Omental fat pad (tissue), 4 donors: ENCODE results near the gene GHRL. TPM values are rescaled to one million over a fixed set of nuclear protein-coding genes. Genes with fewer than 3 reads are reported as not detected.

Source experiments
- ATAC-seq: fragments of 150-250 bp; one replicate; pipeline ENCODE4 v1.9.1; 2016; ENCODE audit warnings: mild to moderate bottlenecking, moderate library complexity; ENCODE audit not compliant: low FRiP score
- DNase-seq: peaks from one replicate; pipeline ENCODE4 v3.0.0-alpha.2; 2019; ENCODE audit warnings: low spot score
- total RNA-seq, 4 donors: library from RNA; depleted of rRNA; stranded (reverse); fragments of >200 nt; gene quantifications; one replicate each; pipeline ENCODE4 v1.1.0, GENCODE V29; 2016
- TF ChIP-seq, protein P1 (sequence below), 3 donors: fragments of 450-650 bp; IDR thresholded peaks; one replicate each; pipeline ENCODE4 v1.5.1; 2016 to 2017; ENCODE audit warnings: antibody characterized with exemption in 3 of 3, mild to moderate bottlenecking in 3 of 3, moderate library complexity in 2 of 3

Gene GHRL
- total RNA-seq, 4 donors from 2014 or later: 7.3 TPM; not detected in 3

GRCh38 chr3:10285272-10286132 lies 7.2 kb downstream of the GHRL start:
- TF ChIP-seq, protein P1, sequence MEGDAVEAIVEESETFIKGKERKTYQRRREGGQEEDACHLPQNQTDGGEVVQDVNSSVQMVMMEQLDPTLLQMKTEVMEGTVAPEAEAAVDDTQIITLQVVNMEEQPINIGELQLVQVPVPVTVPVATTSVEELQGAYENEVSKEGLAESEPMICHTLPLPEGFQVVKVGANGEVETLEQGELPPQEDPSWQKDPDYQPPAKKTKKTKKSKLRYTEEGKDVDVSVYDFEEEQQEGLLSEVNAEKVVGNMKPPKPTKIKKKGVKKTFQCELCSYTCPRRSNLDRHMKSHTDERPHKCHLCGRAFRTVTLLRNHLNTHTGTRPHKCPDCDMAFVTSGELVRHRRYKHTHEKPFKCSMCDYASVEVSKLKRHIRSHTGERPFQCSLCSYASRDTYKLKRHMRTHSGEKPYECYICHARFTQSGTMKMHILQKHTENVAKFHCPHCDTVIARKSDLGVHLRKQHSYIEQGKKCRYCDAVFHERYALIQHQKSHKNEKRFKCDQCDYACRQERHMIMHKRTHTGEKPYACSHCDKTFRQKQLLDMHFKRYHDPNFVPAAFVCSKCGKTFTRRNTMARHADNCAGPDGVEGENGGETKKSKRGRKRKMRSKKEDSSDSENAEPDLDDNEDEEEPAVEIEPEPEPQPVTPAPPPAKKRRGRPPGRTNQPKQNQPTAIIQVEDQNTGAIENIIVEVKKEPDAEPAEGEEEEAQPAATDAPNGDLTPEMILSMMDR (IDR thresholded peaks at IDR 0.05): no peak
- DNase-seq (no peak), ATAC-seq (no peak)

DNA sequence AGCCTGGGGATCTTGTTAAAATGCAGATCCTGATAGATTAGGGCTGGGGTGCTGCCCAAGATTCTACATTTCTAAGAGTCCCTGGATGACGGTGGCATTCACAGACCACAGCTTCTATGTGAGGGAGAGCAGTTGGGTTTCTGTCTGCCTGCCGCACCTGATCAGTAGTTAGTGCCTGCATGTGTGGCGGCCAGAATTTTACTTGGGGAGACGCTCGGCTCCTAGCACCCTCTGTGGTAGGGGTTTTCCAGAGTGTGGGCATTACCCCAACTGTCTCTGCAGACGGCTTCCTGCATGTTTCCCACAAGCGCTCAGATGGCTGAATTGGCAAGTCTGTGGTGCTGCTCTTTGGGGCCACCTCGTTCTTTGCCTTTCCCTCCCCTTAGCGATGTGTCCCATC lies 8.3 kb downstream of the GHRL start:
- no peak for ATAC-seq
- TF ChIP-seq, protein P1 (IDR thresholded peaks at IDR 0.05): no peak
- no peak for DNase-seq

GRCh38 chr3:10283638-10284037 lies 9.1 kb downstream of the GHRL start:
- DNase-seq (no peak), ATAC-seq (no peak)
- TF ChIP-seq, protein P1 (IDR thresholded peaks at IDR 0.05): no peak

DNA sequence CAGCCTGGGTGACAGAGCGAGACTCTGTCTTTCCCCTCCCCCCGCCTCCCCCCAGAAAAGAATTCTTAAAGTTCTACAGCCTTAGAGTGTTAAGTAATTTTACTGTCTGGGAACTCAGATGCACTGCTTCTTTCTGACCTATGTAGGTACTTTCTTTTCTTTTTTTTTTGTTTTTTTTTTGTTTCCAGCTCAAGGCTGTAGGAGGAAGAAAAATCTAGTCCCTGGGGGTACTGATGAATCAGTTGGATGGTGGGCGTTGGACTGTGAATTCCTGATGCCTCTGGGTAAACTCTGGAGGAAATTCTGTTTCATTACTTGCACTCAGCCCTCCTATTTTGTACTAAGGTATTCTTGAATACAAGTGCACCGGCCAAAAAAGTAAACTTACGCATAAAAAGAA lies 10.8 kb downstream of the GHRL start:
- TF ChIP-seq, protein P1 (IDR thresholded peaks at IDR 0.05): no peak
- DNase-seq: no peak
- ATAC-seq: no peak

GRCh38 chr3:10280571-10280970 lies 12.2 kb downstream of the GHRL start:
- no peak for DNase-seq
- no peak for ATAC-seq
- TF ChIP-seq, protein P1 (IDR thresholded peaks at IDR 0.05): no peak

DNA sequence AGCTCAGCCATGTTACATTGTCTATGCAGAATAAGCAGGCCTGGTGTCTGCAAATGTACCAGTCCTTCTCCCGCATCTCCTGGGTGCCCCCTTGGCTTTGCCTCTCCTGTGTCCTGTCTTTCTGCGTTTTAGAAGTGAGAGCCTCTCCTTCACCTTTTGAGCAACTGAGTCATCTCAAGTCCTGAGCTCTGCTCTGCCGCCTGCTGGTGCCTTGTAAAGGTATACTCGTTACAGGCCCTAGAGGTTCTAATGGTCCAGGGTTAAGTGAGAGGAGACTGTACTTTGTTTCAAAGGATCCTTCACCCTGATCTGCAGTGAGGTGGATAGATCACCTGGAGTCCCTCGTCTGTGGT lies 12.6 kb downstream of the GHRL start:
- TF ChIP-seq, protein P1 (IDR thresholded peaks at IDR 0.05): no peak
- no peak for ATAC-seq
- DNase-seq: no peak
